ENCODE results near the gene RANBP1.
A peak's percentile ranks its signal among the peaks of the same experiment; 100 is the strongest.

Gene RANBP1

DNA sequence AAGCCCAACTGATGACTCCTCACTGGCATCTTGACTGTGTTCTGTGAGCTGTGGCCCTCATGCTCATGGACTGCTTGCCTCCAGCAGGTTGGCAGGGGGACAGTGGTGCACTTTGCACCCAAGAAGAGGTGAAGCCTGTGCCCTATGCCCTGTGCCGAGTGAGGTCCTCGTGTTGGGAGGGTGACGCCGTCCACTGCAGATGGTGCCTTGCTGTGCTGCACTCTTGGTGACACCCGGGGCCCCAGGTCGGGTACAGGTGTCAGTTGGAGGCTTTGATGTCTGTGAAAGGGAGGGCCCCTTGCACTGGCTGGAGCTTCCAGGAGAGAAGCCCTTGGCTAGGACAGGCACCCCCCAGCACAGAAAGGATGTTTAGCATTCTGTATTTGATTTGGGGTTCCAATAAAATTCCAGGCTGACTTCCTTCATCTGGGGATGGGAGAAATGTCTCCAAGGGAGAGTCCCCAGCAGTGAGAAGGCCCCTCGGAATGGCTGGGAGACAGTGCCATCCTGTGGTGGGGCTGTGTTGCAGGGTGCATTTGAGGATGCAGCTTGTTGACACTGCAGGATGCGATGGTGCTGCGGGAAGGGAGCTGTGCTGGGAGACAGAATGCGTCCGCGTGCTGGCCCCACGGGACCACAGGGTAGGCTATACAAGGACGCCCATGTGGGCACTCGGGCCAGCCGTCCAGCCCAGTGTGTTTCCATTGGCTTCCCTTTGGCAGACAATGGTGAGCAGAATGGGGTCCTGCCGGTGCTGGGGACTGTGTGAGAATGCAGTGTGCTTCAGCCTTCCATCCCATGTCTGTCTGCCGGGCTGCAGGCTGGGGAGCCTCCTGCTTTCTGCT lies 13.2 kb downstream of the RANBP1 start:
- DNase-seq (ENCODE audit: low spot score in 2 of 2) = peak; percentile 34 to 71
- Histone ChIP-seq H3K4me1 (no peaks in the 10 kb centered on the region), H3K27me3 (ENCODE audit: low read depth) (no peaks in the 10 kb centered on the region), H3K9me3 (no peaks in the 10 kb centered on the region), H3K4me3 (no peak overlapping the region), H3K36me3 (replicated peaks) (peaks cover 34% of the 10 kb centered on the region)
- in situ Hi-C loops (cut with MboI; ENCODE audit: low sequenced_read_pairs) = no loop called here

DNA sequence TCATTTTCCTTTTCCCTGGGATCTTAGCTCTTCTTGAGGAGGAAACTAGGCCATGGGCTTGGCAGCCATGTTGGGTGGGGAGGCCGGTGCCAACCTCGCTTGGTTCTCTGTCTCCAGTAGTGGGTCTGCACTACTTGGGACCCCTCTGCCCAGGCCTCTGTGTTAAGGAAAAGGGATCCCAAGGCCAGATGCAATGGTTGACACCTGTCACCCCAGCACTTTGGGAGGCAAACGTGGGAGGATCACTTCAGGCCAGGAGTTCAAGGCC lies 13.8 kb downstream of the RANBP1 start:
- Histone ChIP-seq H3K9me3 (no peaks in the 10 kb centered on the region), H3K27me3 (ENCODE audit: low read depth) (no peaks in the 10 kb centered on the region), H3K4me1 (no peaks in the 10 kb centered on the region), H3K4me3 (no peak overlapping the region), H3K36me3 (replicated peaks) (peaks cover 29% of the 10 kb centered on the region)
- in situ Hi-C loops (cut with MboI; ENCODE audit: low sequenced_read_pairs) = no loop called here
- DNase-seq (ENCODE audit: low spot score in 2 of 2) = no peak

DNA sequence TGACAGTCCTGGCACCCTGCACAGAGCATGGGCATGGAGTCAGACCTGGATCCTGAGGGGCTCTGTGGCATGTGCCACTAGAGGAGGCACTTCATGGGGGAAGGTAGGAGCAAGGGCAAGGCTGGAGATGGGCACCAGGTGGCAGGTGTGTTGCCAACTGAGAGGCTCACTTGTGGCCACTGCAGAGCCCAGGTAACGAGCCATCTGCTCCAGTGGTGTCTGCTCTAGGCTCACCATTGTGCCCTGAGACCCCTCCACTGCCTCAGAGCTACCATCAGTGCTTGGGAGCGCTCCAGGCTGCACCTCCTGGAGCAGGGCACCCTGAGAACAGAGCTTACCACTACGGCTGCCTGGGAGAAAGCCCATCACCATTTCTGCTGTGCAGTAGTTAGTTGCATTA lies 14.4 kb downstream of the RANBP1 start:
- H3K4me1 ChIP-seq = no peaks in the 10 kb centered on the region
- no peaks in the 10 kb centered on the region for H3K9me3 ChIP-seq
- H3K36me3 ChIP-seq (replicated peaks) = peaks cover 23% of the 10 kb centered on the region
- H3K4me3 ChIP-seq = peak overlapping the region; percentile 51
- no peak for DNase-seq (ENCODE audit: low spot score in 2 of 2)
- in situ Hi-C loops (cut with MboI; ENCODE audit: low sequenced_read_pairs) = no loop called here
- no peaks in the 10 kb centered on the region for H3K27me3 ChIP-seq (ENCODE audit: low read depth)

DNA sequence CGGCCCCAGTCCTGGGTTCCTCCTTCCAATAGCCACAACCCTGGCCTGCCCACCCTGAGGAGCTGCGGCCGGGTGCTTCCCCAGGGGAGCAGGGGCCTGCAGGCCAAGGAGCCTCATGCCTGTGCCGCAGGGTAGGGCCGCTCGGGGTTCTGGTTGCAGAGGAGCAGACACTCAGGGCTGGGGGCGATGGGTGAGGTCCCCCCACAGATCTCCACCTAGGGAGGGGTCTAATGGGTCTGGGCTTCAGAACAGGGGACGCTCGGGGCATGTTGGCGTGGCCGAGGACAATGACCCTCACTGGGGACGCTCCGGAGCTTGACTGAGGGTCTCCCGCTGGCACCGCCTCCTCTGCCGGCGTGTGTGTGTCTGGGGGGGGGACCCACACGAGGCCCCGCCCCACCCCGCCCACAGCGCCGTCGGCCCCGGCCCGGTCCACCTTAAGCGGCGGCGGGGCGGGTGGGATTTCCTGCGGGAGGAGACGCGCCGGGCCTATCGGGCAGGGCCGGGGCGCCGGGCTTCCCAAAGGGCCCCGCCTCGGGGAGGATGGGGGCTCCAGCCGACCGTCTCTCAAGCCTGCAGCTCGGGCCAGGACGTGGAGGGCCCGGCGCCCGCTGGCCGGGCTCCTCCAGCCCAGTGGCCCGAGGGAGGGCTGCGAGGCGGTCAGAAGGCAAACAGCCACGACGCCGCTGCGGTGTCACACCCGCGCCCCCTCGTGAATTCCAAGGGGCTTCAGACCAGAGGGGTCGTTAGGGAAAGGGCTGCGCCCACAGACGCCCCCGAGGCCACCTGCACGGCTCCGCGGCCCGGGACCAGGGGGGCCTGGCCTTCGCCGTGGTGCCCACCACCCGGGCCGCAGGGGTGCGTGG lies 15.1 kb downstream of the RANBP1 start:
- Histone ChIP-seq H3K9me3 (no peaks in the 10 kb centered on the region), H3K4me3 (peak overlapping the region; percentile 51), H3K4me1 (no peaks in the 10 kb centered on the region), H3K27me3 (ENCODE audit: low read depth) (no peaks in the 10 kb centered on the region), H3K36me3 (replicated peaks) (peaks cover 16% of the 10 kb centered on the region)
- DNase-seq (ENCODE audit: low spot score in 2 of 2) = peak; percentile 39 to 86
- in situ Hi-C loops (cut with MboI; ENCODE audit: low sequenced_read_pairs) = no loop called here

DNA sequence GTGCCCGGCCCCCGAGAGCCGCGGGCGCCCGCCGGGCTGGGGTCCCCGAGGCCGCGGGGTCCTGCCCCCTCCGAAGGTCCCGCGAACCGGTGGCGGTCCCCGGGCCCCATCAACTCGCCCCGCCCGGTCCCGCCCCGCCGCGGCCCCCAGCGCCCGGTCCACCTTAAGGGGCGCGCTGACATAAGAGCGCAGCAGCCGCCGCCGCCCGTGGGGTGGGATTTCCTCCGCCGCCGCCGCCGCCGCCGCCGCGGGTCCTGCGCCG lies 15.6 kb downstream of the RANBP1 start, which contains the start of gene ZDHHC8:
ZDHHC8 (plus strand) TSS at position 208 of the 262 bp plus-strand sequence. CDS start 144 bp downstream, outside the sequence.
- H3K4me1 ChIP-seq = no peaks in the 10 kb centered on the region
- H3K4me3 ChIP-seq = peak within 1 kb of the TSS; percentile 61
- peak in 1 of 2 experiments; percentile 59 for DNase-seq (ENCODE audit: low spot score in 2 of 2)
- peaks cover 10% of the 10 kb centered on the region for H3K36me3 ChIP-seq (replicated peaks)
- no peaks in the 10 kb centered on the region for H3K9me3 ChIP-seq
- in situ Hi-C loops (cut with MboI; ENCODE audit: low sequenced_read_pairs) = no loop called here
- no peaks in the 10 kb centered on the region for H3K27me3 ChIP-seq (ENCODE audit: low read depth)

DNA sequence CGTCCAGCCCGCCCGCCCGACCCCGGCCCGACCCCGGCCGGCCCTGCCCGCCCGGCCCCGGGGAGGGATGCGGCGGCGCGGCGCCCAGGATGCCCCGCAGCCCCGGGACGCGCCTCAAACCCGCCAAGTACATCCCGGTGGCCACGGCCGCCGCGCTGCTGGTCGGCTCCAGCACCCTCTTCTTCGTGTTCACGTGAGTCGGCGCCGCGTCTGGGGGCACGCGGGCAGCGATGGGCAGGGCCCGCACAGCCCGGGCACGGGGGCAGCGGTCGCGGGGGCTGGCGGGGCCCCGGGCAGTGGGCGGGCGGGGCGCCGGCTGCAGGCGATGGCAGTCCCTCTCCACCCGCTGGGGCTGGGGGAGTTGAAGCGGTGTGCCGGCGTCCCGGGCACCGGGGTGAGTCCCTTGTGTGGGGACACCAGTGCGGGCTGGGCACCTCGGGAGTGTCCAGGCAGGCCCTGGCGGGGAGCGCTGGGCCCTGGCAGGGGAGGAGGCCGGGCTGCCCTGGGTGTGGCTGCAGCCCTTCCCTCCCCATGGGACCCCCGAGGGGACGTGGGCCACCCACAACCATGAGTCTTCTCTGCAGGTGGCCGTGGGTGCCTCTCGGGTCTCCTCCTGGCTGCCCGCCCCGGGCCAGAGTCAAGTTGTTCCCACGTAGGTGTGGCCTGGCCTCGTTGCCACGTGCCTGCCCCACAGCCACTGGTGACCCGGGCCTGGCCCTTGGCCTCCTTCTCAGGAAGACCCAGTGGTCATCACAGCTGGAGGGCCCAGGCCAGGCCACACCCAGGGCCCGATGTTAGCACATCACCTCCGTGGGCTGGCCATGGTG lies 16.2 kb downstream of the RANBP1 start:
- Histone ChIP-seq H3K9me3 (no peaks in the 10 kb centered on the region), H3K36me3 (replicated peaks) (peaks cover 7% of the 10 kb centered on the region), H3K27me3 (ENCODE audit: low read depth) (no peaks in the 10 kb centered on the region), H3K4me3 (peak overlapping the region; percentile 61), H3K4me1 (no peaks in the 10 kb centered on the region)
- peak in 1 of 2 experiments; percentile 29 for DNase-seq (ENCODE audit: low spot score in 2 of 2)
- in situ Hi-C loops (cut with MboI; ENCODE audit: low sequenced_read_pairs) = no loop called here

DNA sequence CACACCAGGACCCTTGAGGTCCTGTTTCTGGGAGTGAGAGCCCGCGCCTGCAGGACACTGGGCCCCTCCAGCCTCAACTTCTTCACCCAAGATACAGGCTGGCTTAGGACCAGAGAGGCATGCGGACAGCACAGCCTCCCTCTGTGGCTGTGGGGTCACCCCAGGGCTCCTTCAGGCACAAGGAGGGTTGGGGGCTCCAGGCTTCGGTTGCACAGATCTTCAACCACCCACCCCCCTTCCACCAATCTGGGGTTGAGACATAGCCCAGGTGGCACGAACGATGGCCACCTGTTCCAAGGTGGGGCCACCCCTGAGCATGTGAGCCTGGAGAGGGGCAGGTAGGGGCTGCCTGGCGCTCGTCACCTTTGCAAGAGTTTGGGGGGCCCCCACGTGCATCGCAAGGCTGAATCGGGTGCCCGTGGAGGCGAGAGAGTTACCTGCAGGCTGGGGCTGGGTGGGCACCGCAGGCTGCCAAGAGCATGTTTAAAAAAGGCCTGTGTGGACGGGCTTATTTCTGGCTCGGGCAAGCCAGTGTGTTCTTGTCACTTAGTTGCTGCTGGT lies 16.9 kb downstream of the RANBP1 start:
- Histone ChIP-seq H3K4me3 (peak overlapping the region; percentile 61), H3K4me1 (no peaks in the 10 kb centered on the region), H3K27me3 (ENCODE audit: low read depth) (no peaks in the 10 kb centered on the region), H3K9me3 (no peaks in the 10 kb centered on the region), H3K36me3 (replicated peaks) (peaks cover under 1% of the 10 kb centered on the region)
- in situ Hi-C loops (cut with MboI; ENCODE audit: low sequenced_read_pairs) = no loop called here
- DNase-seq (ENCODE audit: low spot score in 2 of 2) = no peak

DNA sequence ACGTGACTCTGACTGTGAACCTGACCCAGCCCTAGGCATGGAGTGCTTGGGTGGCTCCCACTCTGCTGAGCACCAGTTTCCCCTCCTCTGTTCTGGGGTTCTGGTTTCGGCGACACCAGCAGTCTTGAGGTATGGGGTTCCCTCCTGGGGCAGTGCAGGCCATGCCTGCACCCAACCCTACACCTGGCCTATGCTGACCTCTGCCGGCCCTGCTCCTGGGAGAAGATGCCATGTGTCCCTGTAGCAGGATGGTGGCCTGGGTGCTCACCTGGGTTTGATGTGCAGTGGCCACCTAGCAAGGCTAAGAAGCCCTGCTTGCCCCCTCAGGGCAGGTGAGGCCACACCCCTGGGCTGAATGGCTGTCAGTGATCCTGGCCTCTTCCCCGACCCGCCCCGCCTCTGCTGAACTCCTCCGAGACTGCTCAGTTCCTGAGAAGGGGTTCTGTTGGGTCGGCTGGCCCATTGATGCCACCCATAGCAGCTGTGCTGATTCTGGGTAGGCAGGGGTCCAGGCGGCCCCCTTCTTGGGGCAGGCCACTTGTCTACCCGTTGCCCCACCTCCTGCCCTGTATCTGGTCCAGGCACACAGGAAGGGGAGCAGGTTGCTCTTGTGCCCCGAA lies 18.1 kb downstream of the RANBP1 start:
- Histone ChIP-seq H3K4me3 (no peak overlapping the region), H3K4me1 (no peaks in the 10 kb centered on the region), H3K27me3 (ENCODE audit: low read depth) (no peaks in the 10 kb centered on the region), H3K36me3 (replicated peaks) (no peaks in the 10 kb centered on the region), H3K9me3 (no peaks in the 10 kb centered on the region)
- DNase-seq (ENCODE audit: low spot score in 2 of 2) = no peak
- in situ Hi-C loops (cut with MboI; ENCODE audit: low sequenced_read_pairs) = no loop called here

DNA sequence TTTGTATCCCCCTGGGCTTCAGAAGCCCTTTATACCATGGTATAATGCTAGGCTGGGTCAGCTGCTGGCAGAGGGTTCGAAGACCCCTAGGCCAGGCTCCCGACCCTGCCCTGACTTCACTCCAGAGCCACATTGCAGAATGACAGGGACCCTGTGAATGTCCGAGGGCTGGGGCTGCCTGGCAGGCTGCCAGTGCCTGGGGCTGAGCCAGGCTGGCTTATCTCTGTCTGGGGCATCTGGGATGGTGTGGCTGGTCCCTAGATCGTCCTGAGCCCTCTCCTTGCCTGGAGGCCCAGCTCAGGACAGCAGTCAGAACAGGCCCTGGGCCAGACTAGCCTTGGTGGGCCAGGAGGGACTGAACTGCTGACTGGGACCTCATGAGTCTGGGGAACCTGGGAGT lies 19.4 kb downstream of the RANBP1 start:
- in situ Hi-C loops (cut with MboI; ENCODE audit: low sequenced_read_pairs) = no loop called here
- Histone ChIP-seq H3K4me1 (no peaks in the 10 kb centered on the region), H3K36me3 (replicated peaks) (no peaks in the 10 kb centered on the region), H3K9me3 (no peaks in the 10 kb centered on the region), H3K27me3 (ENCODE audit: low read depth) (no peaks in the 10 kb centered on the region), H3K4me3 (no peak overlapping the region)
- no peak for DNase-seq (ENCODE audit: low spot score in 2 of 2)

DNA sequence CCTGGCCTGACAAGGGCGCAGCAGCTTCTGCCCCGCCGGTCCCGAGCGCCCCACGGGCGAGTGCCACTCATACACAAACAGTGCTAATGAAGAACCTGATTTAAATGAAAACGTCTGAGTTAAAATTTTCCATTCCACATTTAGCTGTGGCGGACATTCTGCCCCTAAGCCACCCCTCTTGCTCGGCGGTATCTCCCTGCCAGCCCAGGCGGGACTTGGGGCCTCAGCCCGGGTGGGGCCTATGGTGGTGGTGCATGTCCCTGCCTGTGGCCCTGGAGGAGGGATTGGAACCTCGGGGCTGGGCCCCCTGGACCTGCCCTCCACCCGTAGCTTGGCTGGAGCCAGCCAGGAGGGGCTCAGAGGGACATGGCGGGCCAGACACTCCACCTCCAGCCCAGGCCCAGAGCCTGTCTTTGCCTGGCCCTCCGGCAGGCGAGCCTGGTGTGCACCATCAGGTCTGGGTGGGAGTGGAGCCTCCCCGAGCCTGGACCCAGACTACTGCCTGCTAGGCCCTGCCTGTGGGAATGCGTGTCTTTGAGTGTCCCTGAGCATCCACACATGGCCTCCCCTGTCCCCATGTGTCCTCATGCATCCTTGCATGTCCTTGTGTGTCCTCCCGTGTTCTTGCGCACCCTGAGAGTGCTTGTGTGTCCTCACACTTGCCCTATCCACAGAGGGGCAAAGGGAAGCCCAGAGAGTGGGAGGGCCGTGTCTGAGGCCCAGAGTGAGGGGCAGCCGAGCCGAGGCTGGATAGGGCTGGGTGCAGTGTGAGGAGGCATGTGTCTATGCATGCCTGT lies 20.1 kb downstream of the RANBP1 start:
- H3K9me3 ChIP-seq = no peaks in the 10 kb centered on the region
- no peaks in the 10 kb centered on the region for H3K4me1 ChIP-seq
- H3K36me3 ChIP-seq (replicated peaks) = no peaks in the 10 kb centered on the region
- no peak for DNase-seq (ENCODE audit: low spot score in 2 of 2)
- H3K4me3 ChIP-seq = no peak overlapping the region
- no peaks in the 10 kb centered on the region for H3K27me3 ChIP-seq (ENCODE audit: low read depth)
- in situ Hi-C loops (cut with MboI; ENCODE audit: low sequenced_read_pairs) = no loop called here

DNA sequence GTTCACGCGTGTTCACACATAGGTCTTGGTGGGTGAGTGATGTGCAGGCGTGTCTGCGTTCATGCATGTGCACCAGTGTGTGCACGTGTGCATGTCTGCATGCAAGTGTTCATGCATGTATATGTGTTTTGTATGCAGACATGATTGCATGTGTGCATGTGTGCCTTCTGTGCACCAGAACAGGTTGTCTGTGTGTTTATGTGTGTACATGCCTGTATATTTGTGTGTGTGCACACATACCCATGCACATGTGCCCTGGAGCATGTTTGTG lies 20.6 kb downstream of the RANBP1 start:
- no peaks in the 10 kb centered on the region for H3K4me1 ChIP-seq
- no peaks in the 10 kb centered on the region for H3K27me3 ChIP-seq (ENCODE audit: low read depth)
- in situ Hi-C loops (cut with MboI; ENCODE audit: low sequenced_read_pairs) = no loop called here
- DNase-seq (ENCODE audit: low spot score in 2 of 2) = no peak
- no peak overlapping the region for H3K4me3 ChIP-seq
- H3K36me3 ChIP-seq (replicated peaks) = no peaks in the 10 kb centered on the region
- H3K9me3 ChIP-seq = no peaks in the 10 kb centered on the region

DNA sequence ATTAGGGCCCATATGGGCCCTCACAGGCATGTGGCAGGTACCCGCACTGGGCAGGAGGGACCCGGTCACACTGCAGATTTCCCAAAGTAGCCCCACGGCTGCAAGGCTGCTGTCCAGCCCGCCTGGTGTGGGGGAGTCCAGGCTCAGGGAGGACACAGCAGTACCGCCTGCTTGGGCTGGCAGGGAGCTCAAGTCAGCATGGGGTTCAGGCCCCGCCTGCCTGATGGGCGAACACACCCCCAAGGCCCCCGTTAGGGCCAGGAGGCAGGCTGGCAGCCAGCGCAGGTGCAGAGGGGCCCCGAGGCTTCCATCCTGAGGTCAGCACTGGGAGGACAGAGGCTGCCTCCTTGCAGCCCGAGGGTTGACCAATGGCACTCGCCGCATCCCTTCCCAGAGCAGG lies 21.2 kb downstream of the RANBP1 start:
- DNase-seq (ENCODE audit: low spot score in 2 of 2) = no peak
- H3K36me3 ChIP-seq (replicated peaks) = no peaks in the 10 kb centered on the region
- in situ Hi-C loops (cut with MboI; ENCODE audit: low sequenced_read_pairs) = no loop called here
- H3K4me3 ChIP-seq = no peak overlapping the region
- no peaks in the 10 kb centered on the region for H3K9me3 ChIP-seq
- no peaks in the 10 kb centered on the region for H3K27me3 ChIP-seq (ENCODE audit: low read depth)
- no peaks in the 10 kb centered on the region for H3K4me1 ChIP-seq
